ENCODE data around the gene PROB1. TPM values are rescaled to one million over a fixed set of nuclear protein-coding genes. Genes with fewer than 3 reads are reported as not detected.

PROB1 gene
- polyA plus RNA-seq, 1 of the 3 experiments (the other 2 are of a cell fraction) = 0.44 TPM

- TF ChIP-seq, protein P1, sequence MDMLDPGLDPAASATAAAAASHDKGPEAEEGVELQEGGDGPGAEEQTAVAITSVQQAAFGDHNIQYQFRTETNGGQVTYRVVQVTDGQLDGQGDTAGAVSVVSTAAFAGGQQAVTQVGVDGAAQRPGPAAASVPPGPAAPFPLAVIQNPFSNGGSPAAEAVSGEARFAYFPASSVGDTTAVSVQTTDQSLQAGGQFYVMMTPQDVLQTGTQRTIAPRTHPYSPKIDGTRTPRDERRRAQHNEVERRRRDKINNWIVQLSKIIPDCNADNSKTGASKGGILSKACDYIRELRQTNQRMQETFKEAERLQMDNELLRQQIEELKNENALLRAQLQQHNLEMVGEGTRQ (IDR thresholded peaks at IDR 0.05; ENCODE audit: borderline replicate concordance, low read depth, low read length) = no peak
- TF ChIP-seq MAX (IDR thresholded peaks at IDR 0.05; ENCODE audit: low read depth) (peak; percentile 77; the same call in 1 of the 2 replicates), NFIC (IDR thresholded peaks at IDR 0.05; ENCODE audit: borderline replicate concordance) (no peak), RCOR1 (IDR thresholded peaks at IDR 0.05; ENCODE audit: low read length) (0 out of 2 replicates have a peak, but pooled peaks have one; percentile 26), RFX5 (IDR thresholded peaks at IDR 0.05; ENCODE audit: low read length) (no peak), FOXJ3 (CRISPR knock-in tag; IDR thresholded peaks at IDR 0.05) (no peak), IRF3 (IDR thresholded peaks at IDR 0.05; ENCODE audit: low read depth, low read length) (no peak), POLR2AphosphoS5 (IDR thresholded peaks at IDR 0.05; ENCODE audit: low read depth, low read length) (peak; percentile 68), GABPA (IDR thresholded peaks at IDR 0.05; ENCODE audit: low read depth) (no peak), GATA2 (CRISPR knock-in tag; IDR thresholded peaks at IDR 0.05) (peak; percentile 89), SMC3 (IDR thresholded peaks at IDR 0.05; ENCODE audit: low read depth, low read length) (no peak), ELF1 (IDR thresholded peaks at IDR 0.05) (no peak)
Measured at GRCh38 chr5:139439013-139439903, 44.4 kb upstream of the PROB1 start, which contains the start of gene DNAJC18 (continued).

DNA sequence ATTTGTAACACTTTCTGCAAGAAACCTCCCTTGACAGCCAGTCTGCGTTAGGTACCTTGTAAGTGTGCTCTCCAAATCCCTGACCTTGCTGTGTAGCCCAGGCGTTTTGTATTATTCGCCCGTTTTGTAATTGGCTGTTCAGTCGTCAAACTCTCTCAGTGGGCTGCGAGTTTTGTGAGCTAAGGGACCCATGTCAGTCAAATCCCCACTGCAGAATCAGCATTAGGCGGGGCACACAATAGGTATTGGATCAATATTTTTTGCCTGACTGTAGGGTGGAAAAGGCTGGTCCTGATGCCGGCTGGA is 43.8 kb upstream of the PROB1 start:
- DNase-seq = no peak
- no peaks in the 10 kb centered on the region for H4K20me1 ChIP-seq (ENCODE audit: insufficient read depth)
- H3K36me3 ChIP-seq (replicated peaks in 1 of 2; ENCODE audit: control insufficient read depth in 1 of 2, insufficient read depth in 2 of 2, low read length in 1 of 2) = peaks cover 0 to 9% of the 10 kb centered on the region in 2 experiments
- peak overlapping the region; percentile 94 for H2AFZ ChIP-seq (ENCODE audit: low read depth)
- peak overlapping the region; percentile 69 to 90 for H3K4me3 ChIP-seq (ENCODE audit: low read depth in 2 of 2, low read length in 1 of 2)
- no peaks in the 10 kb centered on the region for H3K9me2 ChIP-seq
- no peaks in the 10 kb centered on the region for H3K79me2 ChIP-seq (ENCODE audit: insufficient read depth)
- ChIA-PET POLR2A (interaction anchor here (1.1 to 1.3 kb wide), 5 partner anchors 8 to 123 kb away, joined by 4 to 8 read pairs (median 6); partner anchors contain the start of gene UBE2D2), CTCF (interaction anchor here (0.8 to 1.4 kb wide), 5 partner anchors 14 to 75 kb away, joined by 3 to 8 read pairs (median 3); no protein-coding TSS in a partner anchor)
- H3K27me3 ChIP-seq (ENCODE audit: insufficient read depth) = no peaks in the 10 kb centered on the region
- H3K9ac ChIP-seq = peak overlapping the region; percentile 96; the same call in 1 of the 2 replicates
- peaks cover 7% of the 10 kb centered on the region for H3F3A ChIP-seq (replicated peaks; ENCODE audit: insufficient read depth)
- WGBS (ENCODE audit: low lambda C conversion rate) = 38% methylated on average over 8 of the region's 8 CpGs
- peak overlapping the region; percentile 97 for H3K4me2 ChIP-seq
- TF ChIP-seq ELF1 (IDR thresholded peaks at IDR 0.05) = no peak
- TF ChIP-seq GATA2 (CRISPR knock-in tag; IDR thresholded peaks at IDR 0.05) = no peak
- no peak for TF ChIP-seq CTCF (IDR thresholded peaks at IDR 0.05)
- H3K27ac ChIP-seq (ENCODE audit: low read depth in 2 of 2, low read length in 1 of 2) = peak overlapping the region in 1 of 2 experiments; percentile 88; a peak in 2 of 4 replicates
- H3K9me3 ChIP-seq = no peaks in the 10 kb centered on the region
- peaks cover 8 to 10% of the 10 kb centered on the region in 2 experiments; a peak in 3 of 4 replicates for H3K4me1 ChIP-seq (ENCODE audit: control insufficient read depth in 1 of 2, insufficient read depth in 2 of 2, low read depth in 1 of 2, low read length in 1 of 2)

Data from SK-N-SH (cell line).